SK-N-SH (cell line): Measurements from ENCODE around the gene MBOAT2. TPM values are rescaled to one million over a fixed set of nuclear protein-coding genes. Genes with fewer than 3 reads are reported as not detected.

Experiments used
- CTCF ChIA-PET: fragments of 300-600, 350-600 bp; formaldehyde crosslinking; extraction: SDS; loops from one replicate; lab custom pipeline; 2021; lab: Yijun Ruan, JAX
- POLR2A ChIA-PET: fragments of 350-600 bp; sonication (Branson Sonifier 250); formaldehyde crosslinking; extraction: SDS; loops from one replicate; lab custom pipeline; 2020; ENCODE audit warnings: antibody characterized with exemption, inconsistent platforms; lab: Yijun Ruan, JAX
- DNase-seq: peaks from one replicate; pipeline ENCODE4 v3.0.0; 2012
- H2AFZ ChIP-seq: fragments of 200-600 bp; sonication (generic); 2 replicates; pipeline ENCODE4 v1.8.1; 2016; ENCODE audit warnings: antibody characterized with exemption, mild to moderate bottlenecking, low read depth
- H3F3A ChIP-seq: fragments of 200-600 bp; sonication (generic); replicated peaks from 2 replicates; pipeline ENCODE3; 2016; ENCODE audit warnings: antibody characterized with exemption, mild to moderate bottlenecking; ENCODE audit not compliant: insufficient read depth
- H3K27ac ChIP-seq, 2 experiments: fragments of 200-500 bp in 1 of 2; fragments of 200-600 bp in 1 of 2; sonication (Bioruptor generic) in 1 of 2; sonication (generic), shearing (Covaris generic) in 1 of 2; 2 replicates each; pipeline versions ENCODE4 v1.5.1 to v1.6.1; 2014 to 2016; ENCODE audit warnings: low read depth in 2 of 2, inconsistent platforms in 1 of 2, low read length in 1 of 2, mild to moderate bottlenecking in 1 of 2, mixed read lengths in 1 of 2
- H3K27me3 ChIP-seq: fragments of 200-600 bp; sonication (generic), shearing (Covaris generic); 2 replicates; pipeline ENCODE4 v1.6.1; 2016; ENCODE audit warnings: mixed run types; ENCODE audit not compliant: insufficient read depth
- H3K36me3 ChIP-seq, 2 experiments: fragments of 200-500 bp in 1 of 2; fragments of 200-600 bp in 1 of 2; sonication (Bioruptor generic) in 1 of 2; sonication (generic) in 1 of 2; replicated peaks in 1 of 2; 2 replicates each; pipeline versions ENCODE3 to v1.5.1; 2014 to 2016; ENCODE audit warnings: low read length in 1 of 2, mild to moderate bottlenecking in 1 of 2; ENCODE audit not compliant: insufficient read depth in 2 of 2, control insufficient read depth in 1 of 2
- H3K4me1 ChIP-seq, 2 experiments: fragments of 200-500 bp in 1 of 2; fragments of 200-600 bp in 1 of 2; sonication (Bioruptor generic) in 1 of 2; sonication (generic), shearing (Covaris generic) in 1 of 2; 2 replicates each; pipeline versions ENCODE4 v1.5.1 to v1.6.1; 2014 to 2016; ENCODE audit warnings: low read depth in 1 of 2, low read length in 1 of 2, mixed run types in 1 of 2; ENCODE audit not compliant: insufficient read depth in 2 of 2, control insufficient read depth in 1 of 2
- H3K4me2 ChIP-seq: fragments of 200-600 bp; sonication (generic), shearing (Covaris generic); 2 replicates; pipeline ENCODE4 v1.6.1; 2017; ENCODE audit warnings: mixed run types
- H3K4me3 ChIP-seq, 2 experiments: fragments of 200-500 bp in 1 of 2; fragments of 200-600 bp in 1 of 2; sonication (Bioruptor generic) in 1 of 2; sonication (generic), shearing (Covaris generic) in 1 of 2; 2 replicates each; pipeline versions ENCODE4 v1.5.1 to v1.8.1; 2014 to 2016; ENCODE audit warnings: low read depth in 2 of 2, inconsistent platforms in 1 of 2, low read length in 1 of 2, mild to moderate bottlenecking in 1 of 2, mixed read lengths in 1 of 2, moderate library complexity in 1 of 2
- H3K79me2 ChIP-seq: fragments of 200-600 bp; sonication (generic); 2 replicates; pipeline ENCODE4 v1.8.1; 2017; ENCODE audit warnings: mild to moderate bottlenecking; ENCODE audit not compliant: insufficient read depth
- H3K9ac ChIP-seq: fragments of 200-600 bp; sonication (generic); 2 replicates; pipeline ENCODE4 v1.6.1; 2017; ENCODE audit warnings: mixed run types
- H3K9me2 ChIP-seq: fragments of 200-600 bp; sonication (generic); 2 replicates; pipeline ENCODE4 v1.6.1; 2017; ENCODE audit warnings: mixed run types
- H3K9me3 ChIP-seq: fragments of 200-600 bp; sonication (generic); 2 replicates; pipeline ENCODE4 v1.6.1; 2017; ENCODE audit warnings: mixed run types, mild to moderate bottlenecking, moderate library complexity
- H4K20me1 ChIP-seq: fragments of 200-600 bp; sonication (generic); 2 replicates; pipeline ENCODE4 v1.6.1; 2017; ENCODE audit warnings: mild to moderate bottlenecking, mixed run types; ENCODE audit not compliant: insufficient read depth
- ELF1 ChIP-seq: IDR thresholded peaks from 2 replicates; pipeline ENCODE4 v1.4.0; 2012
- FOXM1 ChIP-seq: IDR thresholded peaks from 2 replicates; pipeline ENCODE4 v1.4.0; 2012; ENCODE audit warnings: low read depth, mild to moderate bottlenecking
- JUND ChIP-seq: IDR thresholded peaks from 2 replicates; pipeline ENCODE4 v1.4.0; 2012
- MEF2A ChIP-seq: IDR thresholded peaks from 2 replicates; pipeline ENCODE4 v1.4.0; 2012; ENCODE audit warnings: low read depth, borderline replicate concordance
- MXI1 ChIP-seq: IDR thresholded peaks from 2 replicates; pipeline ENCODE4 v1.6.1; 2012; ENCODE audit warnings: mild to moderate bottlenecking, low read depth, low read length, improper control_type of control experiment
- POLR2AphosphoS5 ChIP-seq: IDR thresholded peaks from 2 replicates; pipeline ENCODE4 v1.6.1; 2012; ENCODE audit warnings: low read depth, low read length
- RXRA ChIP-seq: IDR thresholded peaks from 2 replicates; pipeline ENCODE4 v1.4.0; 2012; ENCODE audit warnings: low read depth, mild to moderate bottlenecking, borderline replicate concordance
- SIN3A ChIP-seq: IDR thresholded peaks from 2 replicates; pipeline ENCODE4 v1.6.1; 2012; ENCODE audit warnings: low read depth, mild to moderate bottlenecking, low read length, moderate library complexity, borderline replicate concordance
- WGBS: methylation state at CpG from one replicate; pipeline ENCODE4 v1.1.6; 2017; ENCODE audit warnings: low lambda C conversion rate; 5-methylcytosine and 5-hydroxymethylcytosine counted together
- polyA plus RNA-seq, 3 experiments: library from polyadenylated mRNA; depleted of rRNA; stranded (reverse); fragments of >200 nt; gene quantifications; 2 replicates each; pipeline ENCODE4 v1.2.3, GENCODE V29; 2012
- TF ChIP-seq, protein P1 (sequence below): fragments of 150-350 bp; IDR thresholded peaks from 2 replicates; pipeline ENCODE4 v1.6.1; 2017; ENCODE audit warnings: antibody characterized with exemption, low read length, low read depth, borderline replicate concordance
- TF ChIP-seq, protein P2 (sequence below): IDR thresholded peaks from 2 replicates; pipeline ENCODE4 v1.6.1; 2012; ENCODE audit warnings: mild to moderate bottlenecking, low read depth, low read length, moderate library complexity
- TF ChIP-seq, protein P3 (sequence below): IDR thresholded peaks from 2 replicates; pipeline ENCODE4; 2012
- TF ChIP-seq, protein P4 (sequence below): fragments of 200-600 bp; sonication (generic); IDR thresholded peaks from 2 replicates; pipeline ENCODE4 v1.6.1; 2017; ENCODE audit warnings: antibody characterized with exemption, mild to moderate bottlenecking, moderate library complexity

The MBOAT2 gene
- polyA plus RNA-seq, 1 of the 3 experiments (the other 2 are of a cell fraction) = 33.9 TPM

DNA sequence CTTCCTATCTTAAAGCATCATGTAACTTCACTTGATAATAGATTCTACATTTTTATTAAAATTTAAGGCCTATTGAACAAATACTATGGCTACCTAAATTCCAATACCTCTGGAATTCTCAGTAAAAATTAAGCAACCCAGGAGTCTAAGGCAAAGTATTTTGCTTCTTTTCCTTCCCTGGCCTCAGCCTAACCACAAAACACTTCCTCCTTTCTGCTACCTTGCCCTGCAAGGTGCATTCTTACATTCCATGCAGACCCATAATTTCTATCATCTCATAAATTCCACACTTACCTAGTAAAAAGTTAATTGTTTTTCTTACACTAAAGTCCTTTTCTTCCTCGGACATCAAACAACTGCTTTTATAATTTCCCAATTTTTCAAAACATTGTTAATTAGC is 3.7 kb downstream of the MBOAT2 start:
- Histone ChIP-seq H3K27me3 (no peaks in the 10 kb centered on the region), H4K20me1 (peaks cover 48% of the 10 kb centered on the region), H3K4me1 (peaks cover 21 to 46% of the 10 kb centered on the region in 2 experiments; a peak in 3 of 4 replicates), H3K4me2 (0 out of 2 replicates have a peak overlapping the region, but pooled peaks have one; percentile 16), H3K4me3 (no peak overlapping the region), H3K79me2 (peaks cover 93% of the 10 kb centered on the region), H3K9me2 (no peaks in the 10 kb centered on the region), H3K36me3 (no peaks in the 10 kb centered on the region), H3K9me3 (no peaks in the 10 kb centered on the region), H3K27ac (peak overlapping the region in 1 of 2 experiments; percentile 25; a peak in 1 of 4 replicates), H3K9ac (no peak overlapping the region), H2AFZ (no peak overlapping the region), H3F3A (no peaks in the 10 kb centered on the region)
- ChIA-PET CTCF (interaction anchor here (1.7 kb wide), 1 partner anchor 140 kb away, joined by 5 read pairs; no protein-coding TSS in a partner anchor), POLR2A (no interaction called here)
- DNase-seq = no peak
- TF ChIP-seq, protein P1, sequence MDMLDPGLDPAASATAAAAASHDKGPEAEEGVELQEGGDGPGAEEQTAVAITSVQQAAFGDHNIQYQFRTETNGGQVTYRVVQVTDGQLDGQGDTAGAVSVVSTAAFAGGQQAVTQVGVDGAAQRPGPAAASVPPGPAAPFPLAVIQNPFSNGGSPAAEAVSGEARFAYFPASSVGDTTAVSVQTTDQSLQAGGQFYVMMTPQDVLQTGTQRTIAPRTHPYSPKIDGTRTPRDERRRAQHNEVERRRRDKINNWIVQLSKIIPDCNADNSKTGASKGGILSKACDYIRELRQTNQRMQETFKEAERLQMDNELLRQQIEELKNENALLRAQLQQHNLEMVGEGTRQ = no peak
- no peak for TF ChIP-seq FOXM1
- no peak for TF ChIP-seq MEF2A
- TF ChIP-seq, protein P2, sequence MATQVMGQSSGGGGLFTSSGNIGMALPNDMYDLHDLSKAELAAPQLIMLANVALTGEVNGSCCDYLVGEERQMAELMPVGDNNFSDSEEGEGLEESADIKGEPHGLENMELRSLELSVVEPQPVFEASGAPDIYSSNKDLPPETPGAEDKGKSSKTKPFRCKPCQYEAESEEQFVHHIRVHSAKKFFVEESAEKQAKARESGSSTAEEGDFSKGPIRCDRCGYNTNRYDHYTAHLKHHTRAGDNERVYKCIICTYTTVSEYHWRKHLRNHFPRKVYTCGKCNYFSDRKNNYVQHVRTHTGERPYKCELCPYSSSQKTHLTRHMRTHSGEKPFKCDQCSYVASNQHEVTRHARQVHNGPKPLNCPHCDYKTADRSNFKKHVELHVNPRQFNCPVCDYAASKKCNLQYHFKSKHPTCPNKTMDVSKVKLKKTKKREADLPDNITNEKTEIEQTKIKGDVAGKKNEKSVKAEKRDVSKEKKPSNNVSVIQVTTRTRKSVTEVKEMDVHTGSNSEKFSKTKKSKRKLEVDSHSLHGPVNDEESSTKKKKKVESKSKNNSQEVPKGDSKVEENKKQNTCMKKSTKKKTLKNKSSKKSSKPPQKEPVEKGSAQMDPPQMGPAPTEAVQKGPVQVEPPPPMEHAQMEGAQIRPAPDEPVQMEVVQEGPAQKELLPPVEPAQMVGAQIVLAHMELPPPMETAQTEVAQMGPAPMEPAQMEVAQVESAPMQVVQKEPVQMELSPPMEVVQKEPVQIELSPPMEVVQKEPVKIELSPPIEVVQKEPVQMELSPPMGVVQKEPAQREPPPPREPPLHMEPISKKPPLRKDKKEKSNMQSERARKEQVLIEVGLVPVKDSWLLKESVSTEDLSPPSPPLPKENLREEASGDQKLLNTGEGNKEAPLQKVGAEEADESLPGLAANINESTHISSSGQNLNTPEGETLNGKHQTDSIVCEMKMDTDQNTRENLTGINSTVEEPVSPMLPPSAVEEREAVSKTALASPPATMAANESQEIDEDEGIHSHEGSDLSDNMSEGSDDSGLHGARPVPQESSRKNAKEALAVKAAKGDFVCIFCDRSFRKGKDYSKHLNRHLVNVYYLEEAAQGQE = no peak
- TF ChIP-seq JUND = no peak
- TF ChIP-seq SIN3A = no peak
- no peak for TF ChIP-seq ELF1
- TF ChIP-seq, protein P3, sequence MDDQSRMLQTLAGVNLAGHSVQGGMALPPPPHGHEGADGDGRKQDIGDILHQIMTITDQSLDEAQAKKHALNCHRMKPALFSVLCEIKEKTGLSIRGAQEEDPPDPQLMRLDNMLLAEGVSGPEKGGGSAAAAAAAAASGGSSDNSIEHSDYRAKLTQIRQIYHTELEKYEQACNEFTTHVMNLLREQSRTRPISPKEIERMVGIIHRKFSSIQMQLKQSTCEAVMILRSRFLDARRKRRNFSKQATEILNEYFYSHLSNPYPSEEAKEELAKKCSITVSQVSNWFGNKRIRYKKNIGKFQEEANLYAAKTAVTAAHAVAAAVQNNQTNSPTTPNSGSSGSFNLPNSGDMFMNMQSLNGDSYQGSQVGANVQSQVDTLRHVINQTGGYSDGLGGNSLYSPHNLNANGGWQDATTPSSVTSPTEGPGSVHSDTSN = no peak
- no peak for TF ChIP-seq MXI1
- TF ChIP-seq, protein P4, sequence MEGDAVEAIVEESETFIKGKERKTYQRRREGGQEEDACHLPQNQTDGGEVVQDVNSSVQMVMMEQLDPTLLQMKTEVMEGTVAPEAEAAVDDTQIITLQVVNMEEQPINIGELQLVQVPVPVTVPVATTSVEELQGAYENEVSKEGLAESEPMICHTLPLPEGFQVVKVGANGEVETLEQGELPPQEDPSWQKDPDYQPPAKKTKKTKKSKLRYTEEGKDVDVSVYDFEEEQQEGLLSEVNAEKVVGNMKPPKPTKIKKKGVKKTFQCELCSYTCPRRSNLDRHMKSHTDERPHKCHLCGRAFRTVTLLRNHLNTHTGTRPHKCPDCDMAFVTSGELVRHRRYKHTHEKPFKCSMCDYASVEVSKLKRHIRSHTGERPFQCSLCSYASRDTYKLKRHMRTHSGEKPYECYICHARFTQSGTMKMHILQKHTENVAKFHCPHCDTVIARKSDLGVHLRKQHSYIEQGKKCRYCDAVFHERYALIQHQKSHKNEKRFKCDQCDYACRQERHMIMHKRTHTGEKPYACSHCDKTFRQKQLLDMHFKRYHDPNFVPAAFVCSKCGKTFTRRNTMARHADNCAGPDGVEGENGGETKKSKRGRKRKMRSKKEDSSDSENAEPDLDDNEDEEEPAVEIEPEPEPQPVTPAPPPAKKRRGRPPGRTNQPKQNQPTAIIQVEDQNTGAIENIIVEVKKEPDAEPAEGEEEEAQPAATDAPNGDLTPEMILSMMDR = no peak
- no peak for TF ChIP-seq RXRA
- TF ChIP-seq POLR2AphosphoS5 = no peak
- WGBS = 90% methylated on average over 1 of the region's 1 CpG
